GM20000 (cell line): Measurements from ENCODE around the gene CBLB.

ENCODE experiments used
- DNase-seq: peaks from one replicate; pipeline ENCODE4 v3.0.0; 2012; ENCODE audit warnings: low spot score
- TF ChIP-seq, protein P1 (sequence below): IDR thresholded peaks from 2 replicates; pipeline ENCODE4 v1.5.1; 2012; ENCODE audit warnings: mild to moderate bottlenecking, control low read depth; ENCODE audit errors: extremely low read depth, missing control alignments

The CBLB gene

DNA sequence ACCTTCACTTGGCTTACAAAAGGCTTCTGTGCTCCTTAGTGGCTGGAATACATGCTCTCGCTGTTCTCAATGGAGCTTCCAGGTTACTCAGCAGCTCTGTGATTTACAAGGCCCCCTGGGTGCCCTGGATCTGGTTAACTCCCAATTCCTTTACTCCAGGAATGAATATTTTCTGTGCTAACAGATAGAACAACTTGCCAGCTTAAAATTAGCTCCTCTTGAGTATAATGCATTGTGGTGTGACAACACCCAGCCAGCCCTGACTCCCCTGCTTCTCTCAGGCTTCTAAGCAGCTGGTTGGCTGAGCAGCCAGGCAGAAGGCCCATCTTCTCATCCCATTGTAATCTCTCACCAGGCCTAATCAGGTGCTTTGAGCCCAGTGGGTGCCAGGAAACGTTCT lies 255.7 kb downstream of the CBLB start:
- TF ChIP-seq, protein P1, sequence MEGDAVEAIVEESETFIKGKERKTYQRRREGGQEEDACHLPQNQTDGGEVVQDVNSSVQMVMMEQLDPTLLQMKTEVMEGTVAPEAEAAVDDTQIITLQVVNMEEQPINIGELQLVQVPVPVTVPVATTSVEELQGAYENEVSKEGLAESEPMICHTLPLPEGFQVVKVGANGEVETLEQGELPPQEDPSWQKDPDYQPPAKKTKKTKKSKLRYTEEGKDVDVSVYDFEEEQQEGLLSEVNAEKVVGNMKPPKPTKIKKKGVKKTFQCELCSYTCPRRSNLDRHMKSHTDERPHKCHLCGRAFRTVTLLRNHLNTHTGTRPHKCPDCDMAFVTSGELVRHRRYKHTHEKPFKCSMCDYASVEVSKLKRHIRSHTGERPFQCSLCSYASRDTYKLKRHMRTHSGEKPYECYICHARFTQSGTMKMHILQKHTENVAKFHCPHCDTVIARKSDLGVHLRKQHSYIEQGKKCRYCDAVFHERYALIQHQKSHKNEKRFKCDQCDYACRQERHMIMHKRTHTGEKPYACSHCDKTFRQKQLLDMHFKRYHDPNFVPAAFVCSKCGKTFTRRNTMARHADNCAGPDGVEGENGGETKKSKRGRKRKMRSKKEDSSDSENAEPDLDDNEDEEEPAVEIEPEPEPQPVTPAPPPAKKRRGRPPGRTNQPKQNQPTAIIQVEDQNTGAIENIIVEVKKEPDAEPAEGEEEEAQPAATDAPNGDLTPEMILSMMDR = no peak
- no peak for DNase-seq

- no peak for DNase-seq
- TF ChIP-seq, protein P1 = no peak
Measured at GRCh38 chr3:105611304-105612192, 257.3 kb downstream of the CBLB start.

GRCh38 chr3:105610473-105610872 lies 258.3 kb downstream of the CBLB start:
- TF ChIP-seq, protein P1 = no peak
- DNase-seq = no peak

GRCh38 chr3:105608623-105609022 lies 260.2 kb downstream of the CBLB start:
- TF ChIP-seq, protein P1 = no peak
- DNase-seq = no peak

GRCh38 chr3:105606016-105606415 lies 262.8 kb downstream of the CBLB start:
- DNase-seq = no peak
- TF ChIP-seq, protein P1 = no peak
